Measurements from ENCODE around the gene ZSCAN5B.
"Not testable (repeated sequence)": the region's sequence is repeated elsewhere in the genome, so short reads cannot be mapped to it uniquely, and the experiment has no call there.

Gene ZSCAN5B

GRCh38 chr19:56175861-56176307, 21.7 kb downstream of the ZSCAN5B start, which contains the start of gene GALP:
Gene GALP (plus strand): TSS chr19:56176008. CDS start chr19:56177109, 1,101 bp downstream.
- DNase-seq, result peak; percentile 78

GRCh38 chr19:56174550-56174949, 23.0 kb downstream of the ZSCAN5B start:
- DNase-seq, result no peak

GRCh38 chr19:56174086-56174485, 23.5 kb downstream of the ZSCAN5B start:
- no peak for DNase-seq

GRCh38 chr19:56170261-56170660, 27.3 kb downstream of the ZSCAN5B start:
- peak; percentile 37 for DNase-seq

- DNase-seq, result no peak
Measured at GRCh38 chr19:56167064-56167578, 30.5 kb downstream of the ZSCAN5B start.

- DNase-seq, result no peak
Measured at GRCh38 chr19:56163097-56163496, 34.5 kb downstream of the ZSCAN5B start.

GRCh38 chr19:56162258-56162657, 35.3 kb downstream of the ZSCAN5B start:
- DNase-seq, result no peak

GRCh38 chr19:56161534-56161933, 36.0 kb downstream of the ZSCAN5B start:
- no peak for DNase-seq

- no peak for DNase-seq
Measured at GRCh38 chr19:56159622-56160271, 37.8 kb downstream of the ZSCAN5B start.

- DNase-seq, result no peak
Measured at GRCh38 chr19:56159009-56159559, 38.5 kb downstream of the ZSCAN5B start.

- no peak for DNase-seq
Measured at GRCh38 chr19:56158170-56158757, 39.3 kb downstream of the ZSCAN5B start.

- no peak for DNase-seq
Measured at GRCh38 chr19:56156768-56157167, 40.8 kb downstream of the ZSCAN5B start.

- no peak for DNase-seq
Measured at GRCh38 chr19:56155124-56155687, 42.4 kb downstream of the ZSCAN5B start.

- no peak for DNase-seq
Measured at GRCh38 chr19:56153507-56153906, 44.1 kb downstream of the ZSCAN5B start.

- DNase-seq, result no peak
Measured at GRCh38 chr19:56152644-56153043, 44.9 kb downstream of the ZSCAN5B start.

GRCh38 chr19:56150358-56150757, 47.2 kb downstream of the ZSCAN5B start:
- no peak for DNase-seq

GRCh38 chr19:56149656-56150038, 47.9 kb downstream of the ZSCAN5B start:
- no peak for DNase-seq

GRCh38 chr19:56148955-56149655, 48.5 kb downstream of the ZSCAN5B start:
- DNase-seq, result not testable (repeated sequence)

- no peak for DNase-seq
Measured at GRCh38 chr19:56148096-56148495, 49.5 kb downstream of the ZSCAN5B start.

GRCh38 chr19:56147307-56147706, 50.3 kb downstream of the ZSCAN5B start:
- DNase-seq, result no peak

- DNase-seq, result no peak
Measured at GRCh38 chr19:56146904-56147303, 50.7 kb downstream of the ZSCAN5B start.

- no peak for DNase-seq
Measured at GRCh38 chr19:56145698-56146097, 51.9 kb downstream of the ZSCAN5B start.

- no peak for DNase-seq
Measured at GRCh38 chr19:56144831-56145230, 52.8 kb downstream of the ZSCAN5B start.
